K562 (cell line): ENCODE measurements around the gene CRABP2. TPM values are rescaled to one million over a fixed set of nuclear protein-coding genes. Genes with fewer than 3 reads are reported as not detected.

ENCODE experiments used
- ATAC-seq: fragments of 200-7000 bp; cut with Tn5 transposase; 3 replicates; pipeline ENCODE4 v1.9.1; 2020; ENCODE audit warnings: moderate library complexity
- BruUV-seq: library from RNA; stranded (reverse); fragments of 400-500 nt; replicated peaks from 2 replicates; lab custom pipeline; 2021; lab: Mats Ljungman, UMichigan
- CTCF ChIA-PET: fragments of 300-600 bp; formaldehyde crosslinking; extraction: SDS; loops from one replicate; lab custom pipeline; 2021; ENCODE audit warnings: low intra/inter-chr PET ratio; lab: Yijun Ruan, JAX
- POLR2A ChIA-PET: fragments of 300-600, 350-650 bp; sonication (Branson Sonifier 250); formaldehyde crosslinking; extraction: SDS; loops from one replicate; lab custom pipeline; 2021; ENCODE audit warnings: antibody characterized with exemption, inconsistent platforms; lab: Yijun Ruan, JAX
- DNase-seq, 4 experiments: peaks; one replicate each; pipeline versions ENCODE4 v3.0.0 to v3.0.0-alpha.2; 2011 to 2018; ENCODE audit warnings: low spot score in 3 of 4, mixed read lengths in 3 of 4; ENCODE audit errors: extremely low read depth in 1 of 4
- FAIRE-seq: peaks from 2 replicates; lab custom pipeline; 2011; peaks lifted over from hg19 to GRCh38; lab: Jason Lieb, UNC
- H2AFZ ChIP-seq: 2 replicates; pipeline ENCODE4 v1.6.0; 2011; ENCODE audit warnings: low read depth, low read length, control low read depth, inconsistent platforms
- H3K27ac ChIP-seq: fragments of 200-600 bp; 3 replicates; pipeline ENCODE4 v1.8.0; 2011; ENCODE audit warnings: low read depth, mild to moderate bottlenecking, control low read depth, inconsistent platforms, low read length, moderate library complexity, mixed read lengths; ENCODE audit errors: extremely low read depth
- H3K27me3 ChIP-seq, 2 experiments: fragments of 300-600 bp in 1 of 2; 2 replicates in 1 of 2; 3 replicates in 1 of 2; pipeline versions ENCODE4 v1.6.0 to v1.8.0; 2011; ENCODE audit warnings: inconsistent platforms in 2 of 2, low read length in 2 of 2, mild to moderate bottlenecking in 1 of 2, mixed read lengths in 1 of 2, moderate library complexity in 1 of 2; ENCODE audit not compliant: control insufficient read depth in 2 of 2, insufficient read depth in 2 of 2
- H3K36me3 ChIP-seq: fragments of 300-600 bp; 3 replicates; pipeline ENCODE4 v1.8.0; 2011; ENCODE audit warnings: mild to moderate bottlenecking, low read length, inconsistent platforms; ENCODE audit not compliant: control insufficient read depth, insufficient read depth
- H3K4me1 ChIP-seq, 2 experiments: fragments of 200-600 bp in 1 of 2; replicated peaks in 1 of 2; 2 replicates in 1 of 2; 3 replicates in 1 of 2; pipeline versions ENCODE4 v1.5.1 to v1.8.0; 2011; ENCODE audit warnings: inconsistent platforms in 2 of 2, low read length in 2 of 2, mild to moderate bottlenecking in 1 of 2, mixed read lengths in 1 of 2, moderate library complexity in 1 of 2; ENCODE audit not compliant: control insufficient read depth in 2 of 2, insufficient read depth in 2 of 2
- H3K4me2 ChIP-seq: 2 replicates; pipeline ENCODE4 v1.6.1; 2011; ENCODE audit warnings: low read length, control low read depth, inconsistent platforms, mixed read lengths; ENCODE audit not compliant: insufficient read depth
- H3K4me3 ChIP-seq: fragments of 200-600 bp; sonication (generic), shearing (Covaris generic); 2 replicates; pipeline ENCODE4 v1.5.1; 2016; ENCODE audit warnings: control low read depth, inconsistent platforms
- H3K79me2 ChIP-seq: fragments of 200-600 bp; 3 replicates; pipeline ENCODE4 v1.8.0; 2011; ENCODE audit warnings: low read length, inconsistent platforms; ENCODE audit not compliant: control insufficient read depth, insufficient read depth
- H3K9ac ChIP-seq, 2 experiments: 2 replicates each; pipeline versions ENCODE4 v1.6.0 to v1.6.1; 2011; ENCODE audit warnings: low read depth in 2 of 2, low read length in 2 of 2, control low read depth in 1 of 2, inconsistent platforms in 1 of 2, mild to moderate bottlenecking in 1 of 2, mixed read lengths in 1 of 2; ENCODE audit not compliant: insufficient read depth in 1 of 2
- H3K9me1 ChIP-seq: one replicate; pipeline ENCODE4 v1.6.0; 2011; ENCODE audit warnings: inconsistent platforms, mild to moderate bottlenecking, low read length, moderate library complexity; ENCODE audit not compliant: control insufficient read depth, insufficient read depth
- H3K9me3 ChIP-seq: replicated peaks from 2 replicates; pipeline ENCODE4 v1.5.1; 2011; ENCODE audit warnings: low read depth, low read length, inconsistent platforms; ENCODE audit not compliant: control insufficient read depth, insufficient read depth
- H4K20me1 ChIP-seq: replicated peaks from 2 replicates; pipeline ENCODE4 v1.6.1; 2011; ENCODE audit warnings: low read length, inconsistent platforms, mixed read lengths; ENCODE audit not compliant: control insufficient read depth, insufficient read depth
- ARNT ChIP-seq, 2 experiments: fragments of 450-650 bp; IDR thresholded peaks; 2 replicates each; pipeline ENCODE4 v1.6.1; 2016; ENCODE audit warnings: mild to moderate bottlenecking in 1 of 2
- FOXA3 ChIP-seq, 2 experiments: fragments of 450-650 bp in 1 of 2; sonication (generic) in 1 of 2; formaldehyde crosslinking; IDR thresholded peaks in 1 of 2; conservative IDR thresholded peaks in 1 of 2; 2 replicates each; pipeline versions ENCODE4 v1.4.0 to v1.8.0; 2020 to 2022; ENCODE audit warnings: mild to moderate bottlenecking in 2 of 2, missing genetic modification reagents in 1 of 2
- ZNF57 ChIP-seq: fragments of 450-650 bp; formaldehyde crosslinking; IDR thresholded peaks from 2 replicates; pipeline ENCODE4 v1.4.0; 2020; ENCODE audit warnings: mild to moderate bottlenecking, moderate library complexity
- WGBS: fragments of 100-300 bp; shearing (Covaris generic); methylation state at CpG from one replicate; pipeline ENCODE4 v1.1.6; 2016; ENCODE audit warnings: low coverage, mixed read lengths; ENCODE audit not compliant: insufficient coverage; ENCODE audit errors: missing lambda C conversion rate; 5-methylcytosine and 5-hydroxymethylcytosine counted together
- in situ Hi-C: fragments of 300-500 bp; cut with MboI; formaldehyde crosslinking; loops from 4 replicates; pipeline ENCODE4 v1.15.0; 2018; ENCODE audit warnings: inconsistent platforms, mixed read lengths
- intact Hi-C: fragments of 100-400 bp; cut with micrococcal nuclease; formaldehyde crosslinking; loops from 2 replicates; pipeline ENCODE4 v1.14.2; 2022
- polyA plus RNA-seq, 8 experiments: library from polyadenylated mRNA; depleted of rRNA in 4 of 8; stranded (reverse) in 5 of 8; unstranded in 3 of 8; fragments of >200 nt; fragmentation: Nextera tagmentation in 2 of 8; fragmentation: Illumina TruSeq in 1 of 8; extraction: Ambion mirVana in 2 of 8; extraction: Trizol in 1 of 8; gene quantifications; 2 replicates each; pipeline versions ENCODE4 v1.2.1 to v1.2.3, GENCODE V29; 2011 to 2014; ENCODE audit warnings: inconsistent platforms in 1 of 8, missing spikeins in 1 of 8
- total RNA-seq, 7 experiments: library from RNA; depleted of rRNA in 6 of 7; stranded (reverse); fragments of >200 nt in 6 of 7; fragmentation: Illumina TruSeq in 2 of 7; extraction: Trizol in 2 of 7; gene quantifications; 2 replicates each; pipeline versions ENCODE4 v1.2.1 to v1.2.3, GENCODE V29; 2011 to 2021; ENCODE audit warnings: low replicate concordance in 1 of 7
- TF ChIP-seq, protein P1 (sequence below): fragments of 450-650 bp; IDR thresholded peaks from 2 replicates; pipeline ENCODE4 v1.6.1; 2018; ENCODE audit not compliant: partially characterized antibody
- TF ChIP-seq, protein P2 (sequence below): sonication (generic); IDR thresholded peaks from 2 replicates; pipeline ENCODE4 v1.6.1; 2016

CRABP2 gene
- total and polyA plus RNA-seq, 9 of the 15 experiments (the other 6 are each of a cell fraction or from before 2014, with no cell fraction given) = 0.30 to 2.5 (median 0.82) TPM

DNA sequence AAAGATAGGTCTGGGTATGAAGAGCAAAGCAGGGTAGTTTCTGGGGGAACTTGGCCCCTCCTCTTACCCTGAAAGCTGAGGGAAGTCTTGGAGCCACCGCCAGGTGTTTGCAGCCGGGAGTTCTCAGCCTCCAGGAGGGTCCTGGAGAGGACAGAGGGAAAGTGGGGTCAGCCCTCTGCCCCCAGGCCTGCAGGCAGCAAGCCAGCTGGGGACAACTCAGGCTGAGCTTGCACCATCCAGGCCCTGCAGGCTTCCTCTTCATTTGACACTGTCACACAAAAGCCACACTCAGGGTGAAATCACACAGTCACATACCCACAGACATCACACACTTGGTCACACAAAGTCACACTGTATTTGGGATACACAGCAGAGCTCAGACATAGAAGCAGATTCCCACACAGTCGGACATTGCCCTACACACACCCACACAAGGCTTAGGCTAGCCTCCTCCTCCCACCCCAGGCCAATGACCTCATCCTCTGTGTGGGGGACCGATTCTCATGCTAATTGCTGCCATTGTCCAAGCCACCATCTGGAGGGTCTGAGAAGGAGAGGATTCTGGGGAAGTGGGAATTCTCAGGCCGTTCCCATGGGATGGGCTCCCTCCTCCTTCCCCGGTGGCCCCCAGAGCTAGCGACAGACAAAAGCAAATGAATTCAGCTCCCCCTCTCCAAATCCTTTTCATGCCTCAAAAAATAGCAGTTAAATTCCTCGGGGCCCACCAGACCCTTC lies 31.8 kb downstream of the CRABP2 start (continued):
- no peak for TF ChIP-seq FOXA3 (CRISPR knock-in tag; conservative IDR thresholded peaks at IDR 0.05 in 1 of 2, IDR thresholded peaks at IDR 0.05 in 1 of 2)
- TF ChIP-seq, protein P1, sequence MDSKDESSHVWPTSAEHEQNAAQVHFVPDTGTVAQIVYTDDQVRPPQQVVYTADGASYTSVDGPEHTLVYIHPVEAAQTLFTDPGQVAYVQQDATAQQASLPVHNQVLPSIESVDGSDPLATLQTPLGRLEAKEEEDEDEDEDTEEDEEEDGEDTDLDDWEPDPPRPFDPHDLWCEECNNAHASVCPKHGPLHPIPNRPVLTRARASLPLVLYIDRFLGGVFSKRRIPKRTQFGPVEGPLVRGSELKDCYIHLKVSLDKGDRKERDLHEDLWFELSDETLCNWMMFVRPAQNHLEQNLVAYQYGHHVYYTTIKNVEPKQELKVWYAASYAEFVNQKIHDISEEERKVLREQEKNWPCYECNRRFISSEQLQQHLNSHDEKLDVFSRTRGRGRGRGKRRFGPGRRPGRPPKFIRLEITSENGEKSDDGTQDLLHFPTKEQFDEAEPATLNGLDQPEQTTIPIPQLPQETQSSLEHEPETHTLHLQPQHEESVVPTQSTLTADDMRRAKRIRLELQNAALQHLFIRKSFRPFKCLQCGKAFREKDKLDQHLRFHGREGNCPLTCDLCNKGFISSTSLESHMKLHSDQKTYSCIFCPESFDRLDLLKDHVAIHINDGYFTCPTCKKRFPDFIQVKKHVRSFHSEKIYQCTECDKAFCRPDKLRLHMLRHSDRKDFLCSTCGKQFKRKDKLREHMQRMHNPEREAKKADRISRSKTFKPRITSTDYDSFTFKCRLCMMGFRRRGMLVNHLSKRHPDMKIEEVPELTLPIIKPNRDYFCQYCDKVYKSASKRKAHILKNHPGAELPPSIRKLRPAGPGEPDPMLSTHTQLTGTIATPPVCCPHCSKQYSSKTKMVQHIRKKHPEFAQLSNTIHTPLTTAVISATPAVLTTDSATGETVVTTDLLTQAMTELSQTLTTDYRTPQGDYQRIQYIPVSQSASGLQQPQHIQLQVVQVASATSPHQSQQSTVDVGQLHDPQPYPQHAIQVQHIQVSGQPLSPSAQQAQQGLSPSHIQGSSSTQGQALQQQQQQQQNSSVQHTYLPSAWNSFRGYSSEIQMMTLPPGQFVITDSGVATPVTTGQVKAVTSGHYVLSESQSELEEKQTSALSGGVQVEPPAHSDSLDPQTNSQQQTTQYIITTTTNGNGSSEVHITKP = no peak
- TF ChIP-seq, protein P2, sequence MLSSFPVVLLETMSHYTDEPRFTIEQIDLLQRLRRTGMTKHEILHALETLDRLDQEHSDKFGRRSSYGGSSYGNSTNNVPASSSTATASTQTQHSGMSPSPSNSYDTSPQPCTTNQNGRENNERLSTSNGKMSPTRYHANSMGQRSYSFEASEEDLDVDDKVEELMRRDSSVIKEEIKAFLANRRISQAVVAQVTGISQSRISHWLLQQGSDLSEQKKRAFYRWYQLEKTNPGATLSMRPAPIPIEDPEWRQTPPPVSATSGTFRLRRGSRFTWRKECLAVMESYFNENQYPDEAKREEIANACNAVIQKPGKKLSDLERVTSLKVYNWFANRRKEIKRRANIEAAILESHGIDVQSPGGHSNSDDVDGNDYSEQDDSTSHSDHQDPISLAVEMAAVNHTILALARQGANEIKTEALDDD = no peak
- TF ChIP-seq ARNT (IDR thresholded peaks at IDR 0.05) = no peak

DNA sequence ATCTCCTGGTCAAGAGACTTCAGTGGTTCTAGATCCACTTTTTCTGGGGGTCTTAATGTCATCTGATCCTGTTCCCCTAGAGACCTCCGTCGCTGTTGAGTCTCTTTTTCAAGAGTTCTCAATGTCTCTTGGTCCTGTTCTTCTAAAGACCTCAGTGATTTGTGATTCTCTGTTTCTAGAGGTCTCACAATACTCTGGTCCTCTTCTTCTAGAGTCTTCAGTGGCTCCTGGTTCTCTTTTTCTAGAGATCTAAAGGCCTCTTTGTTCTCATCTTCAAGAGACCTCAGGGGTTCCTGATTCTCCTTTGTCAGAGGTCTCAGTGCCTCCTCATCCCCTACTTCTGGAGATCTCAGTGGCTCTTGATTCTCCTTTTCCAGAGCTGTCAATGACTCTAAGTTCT lies 33.6 kb downstream of the CRABP2 start:
- H4K20me1 ChIP-seq = no peaks in the 10 kb centered on the region
- no peaks in the 10 kb centered on the region for H3K9me3 ChIP-seq
- H3K9me1 ChIP-seq = no peaks in the 10 kb centered on the region
- H3K4me1 ChIP-seq = peaks cover 16 to 78% of the 10 kb centered on the region in 2 experiments; a peak in 4 of 5 replicates
- 62% methylated on average over 2 of the region's 2 CpGs for WGBS
- H3K36me3 ChIP-seq = no peaks in the 10 kb centered on the region
- no peak overlapping the region for H3K27ac ChIP-seq
- no TSS peak for BruUV-seq
- TF ChIP-seq ARNT (IDR thresholded peaks at IDR 0.05) (peak in 1 of 2 experiments; percentile 92; a peak in 1 of 4 replicates), ZNF57 (CRISPR knock-in tag) (no peak)
- no peak overlapping the region for H3K4me3 ChIP-seq
- FAIRE-seq = peak; percentile 19
- no peak overlapping the region for H2AFZ ChIP-seq
- H3K9ac ChIP-seq = no peak overlapping the region
- no peaks in the 10 kb centered on the region for H3K27me3 ChIP-seq
- H3K79me2 ChIP-seq = no peaks in the 10 kb centered on the region; the same call in 2 of the 3 replicates
- ChIA-PET CTCF (no interaction called here), POLR2A (interaction anchor here (2.9 kb wide), 1 partner anchor 10 kb away, joined by 18 read pairs; no protein-coding TSS in a partner anchor)
- in situ Hi-C loops (no loop called here), intact Hi-C loops (no loop called here)
- ATAC-seq = no peak
- H3K4me2 ChIP-seq = no peak overlapping the region
- DNase-seq = no peak
